Activated naive CD4-positive, alpha-beta T cell treated with anti-CD3 and anti-CD28 coated beads, Interleukin-2, amount 50 U/mL, for 16 hours (primary cell): ENCODE data around the gene ABHD10.

Source experiments
- DNase-seq: peaks from one replicate; pipeline ENCODE4 v3.0.0-alpha.2; 2020

ABHD10 gene

GRCh38 chr3:111967068-111967467, 11.8 kb upstream of the ABHD10 start:
- no peak for DNase-seq

GRCh38 chr3:111967651-111968274, 11.1 kb upstream of the ABHD10 start:
- peak; percentile 80 for DNase-seq

DNA sequence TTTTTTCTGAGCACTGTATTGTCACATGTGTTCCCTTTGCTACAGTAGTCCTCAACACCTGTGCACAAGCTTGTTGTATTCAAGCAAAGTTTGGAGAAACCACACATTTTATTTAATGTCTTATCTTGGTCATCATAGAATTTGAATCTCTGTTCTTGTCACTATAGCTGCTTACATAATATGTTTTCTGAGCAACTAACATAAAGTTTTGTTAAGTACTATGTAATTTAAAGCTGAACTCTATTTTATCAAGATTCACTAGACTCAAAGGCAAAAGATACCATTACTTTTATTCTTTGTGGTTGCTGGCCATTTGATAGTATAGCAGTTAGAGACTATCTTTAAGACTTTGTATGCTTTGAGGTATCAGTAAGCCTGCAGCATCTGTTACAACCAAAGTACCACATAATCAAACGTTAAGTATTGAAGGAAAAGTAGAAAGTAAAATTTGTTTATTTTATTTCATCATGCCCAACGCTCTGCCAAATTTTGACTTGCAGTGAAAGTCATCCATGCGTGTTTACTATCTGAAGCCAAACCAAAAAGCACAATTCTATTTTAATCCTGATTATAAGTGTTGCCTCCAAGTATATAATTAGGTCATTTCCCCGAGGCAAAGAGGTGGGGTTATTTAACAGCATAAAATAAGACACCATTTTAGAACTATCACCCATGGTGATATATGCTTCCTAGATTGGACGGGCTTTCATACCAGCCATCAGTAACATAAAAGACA, 10.3 kb upstream of the ABHD10 start:
- DNase-seq, result no peak

- no peak for DNase-seq
Measured at GRCh38 chr3:111970376-111970775, 8.4 kb upstream of the ABHD10 start.

DNA sequence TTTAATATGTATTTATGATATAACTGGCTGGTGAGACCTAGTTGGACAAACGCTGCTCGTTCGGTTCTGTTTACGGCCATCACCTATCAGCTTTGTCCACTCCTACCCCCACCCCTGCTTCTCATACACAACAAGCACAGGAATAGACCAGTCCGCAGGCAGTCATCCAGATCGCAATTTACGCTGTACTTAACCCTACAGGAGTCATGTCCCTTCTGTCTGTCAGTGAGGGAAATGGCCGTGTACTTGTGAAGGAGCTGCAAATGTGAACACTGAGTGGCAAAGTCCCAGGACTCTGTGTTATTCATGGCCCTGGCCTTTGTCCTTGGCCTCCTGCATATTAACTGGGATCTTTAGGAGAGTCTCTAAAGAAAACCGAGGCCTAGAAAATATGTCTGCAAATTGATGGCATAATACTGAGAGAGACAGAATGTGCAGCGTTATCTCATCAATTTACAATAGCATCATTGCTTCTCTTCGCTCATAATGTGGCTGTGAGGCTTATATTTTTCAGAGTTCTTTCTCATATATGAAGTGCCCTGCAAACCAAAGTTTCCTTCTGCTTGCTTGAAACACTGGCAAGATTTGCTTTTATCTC, 7.2 kb upstream of the ABHD10 start:
- no peak for DNase-seq

GRCh38 chr3:111972891-111973290, 5.9 kb upstream of the ABHD10 start:
- no peak for DNase-seq

- DNase-seq, result no peak
Measured at GRCh38 chr3:111975131-111975530, 3.7 kb upstream of the ABHD10 start.

- no peak for DNase-seq
Measured at GRCh38 chr3:111976254-111976653, 2.6 kb upstream of the ABHD10 start.

GRCh38 chr3:111979434-111980038, 710 bp downstream of the ABHD10 start:
- no peak for DNase-seq

DNA sequence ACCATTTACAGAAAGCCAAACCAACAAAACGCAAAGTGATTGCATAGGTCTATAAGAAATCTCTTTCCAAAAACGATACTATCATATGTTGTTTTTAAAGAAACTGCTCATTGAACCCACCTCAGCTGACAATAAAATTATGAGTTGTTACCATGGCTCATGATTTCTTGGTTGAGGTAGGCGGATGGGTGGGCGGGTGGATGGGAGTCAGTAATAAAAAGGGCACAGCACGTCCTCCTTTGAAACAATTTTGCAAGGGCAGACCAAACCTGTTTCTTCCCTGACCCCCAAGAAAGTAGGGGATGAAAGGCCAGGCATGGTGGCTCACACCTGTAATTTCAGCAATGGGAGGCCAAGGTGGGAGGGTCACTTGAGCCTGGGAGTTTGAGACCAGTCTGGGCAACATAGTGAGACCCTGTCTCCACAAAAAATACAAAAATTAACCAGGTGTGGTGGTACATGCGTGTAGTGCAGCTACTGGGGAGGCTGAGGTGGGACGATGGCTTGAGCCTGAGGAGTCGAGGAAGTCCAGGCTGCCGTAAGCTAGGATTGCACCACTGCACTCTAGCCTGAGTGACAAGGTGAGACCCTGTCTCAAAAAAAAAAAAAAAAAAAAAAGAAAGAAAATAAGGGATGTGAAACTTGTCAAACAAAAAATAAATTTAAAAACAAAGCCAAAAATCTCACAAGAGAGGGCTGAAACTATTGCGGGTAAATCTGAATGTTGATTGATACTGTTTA, 2.1 kb downstream of the ABHD10 start:
- peak; percentile 59 for DNase-seq

- no peak for DNase-seq
Measured at GRCh38 chr3:111981457-111981763, 2.6 kb downstream of the ABHD10 start.

DNA sequence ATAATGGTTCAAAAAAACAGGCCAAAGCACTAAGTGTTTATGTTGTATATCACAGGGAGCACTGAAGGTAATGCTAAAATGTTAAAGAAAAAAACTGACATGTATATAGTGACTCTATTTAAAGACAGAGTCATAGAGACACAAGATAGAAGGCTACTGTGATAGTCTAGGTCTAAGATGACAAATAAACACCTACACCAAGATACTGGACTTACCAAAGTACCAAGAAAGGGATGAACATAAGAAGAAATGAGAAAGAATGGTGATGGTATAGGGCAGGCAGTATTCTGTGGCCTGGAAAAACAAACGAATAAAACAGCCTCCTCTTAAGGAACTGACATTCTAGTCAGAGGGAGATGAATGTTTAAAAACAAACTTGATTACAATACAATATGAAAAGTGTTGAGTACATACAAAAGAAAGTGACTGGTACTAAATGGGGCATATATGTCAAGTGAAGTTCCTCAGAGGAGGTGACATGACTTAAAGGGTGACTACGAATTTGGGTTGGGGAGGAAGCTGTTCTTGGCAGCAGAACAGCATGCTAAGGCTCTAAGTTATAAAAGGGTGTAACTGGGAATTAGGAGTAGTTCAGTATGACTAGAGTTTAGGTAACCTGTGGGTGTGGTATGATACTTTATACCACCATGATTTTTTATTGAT, 5.9 kb downstream of the ABHD10 start:
- DNase-seq, result no peak

DNA sequence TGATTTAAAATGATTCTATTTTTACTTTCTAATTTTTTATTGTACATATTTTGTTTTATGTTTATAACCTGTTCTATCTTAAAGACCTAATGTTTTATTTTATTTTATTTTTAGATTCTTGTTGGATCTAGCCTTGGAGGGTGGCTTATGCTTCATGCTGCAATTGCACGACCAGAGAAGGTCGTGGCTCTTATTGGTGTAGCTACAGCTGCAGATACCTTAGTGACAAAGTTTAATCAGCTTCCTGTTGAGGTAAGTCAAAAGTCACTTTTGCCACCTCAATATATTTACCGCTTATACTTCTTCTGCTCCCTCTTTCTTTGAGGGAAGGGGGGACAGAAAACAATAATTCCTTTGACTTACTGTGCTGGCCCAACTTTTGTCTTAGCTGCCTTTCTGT, 8.0 kb downstream of the ABHD10 start:
- DNase-seq, result no peak

GRCh38 chr3:111989061-111989678, 10.3 kb downstream of the ABHD10 start:
- DNase-seq, result no peak

DNA sequence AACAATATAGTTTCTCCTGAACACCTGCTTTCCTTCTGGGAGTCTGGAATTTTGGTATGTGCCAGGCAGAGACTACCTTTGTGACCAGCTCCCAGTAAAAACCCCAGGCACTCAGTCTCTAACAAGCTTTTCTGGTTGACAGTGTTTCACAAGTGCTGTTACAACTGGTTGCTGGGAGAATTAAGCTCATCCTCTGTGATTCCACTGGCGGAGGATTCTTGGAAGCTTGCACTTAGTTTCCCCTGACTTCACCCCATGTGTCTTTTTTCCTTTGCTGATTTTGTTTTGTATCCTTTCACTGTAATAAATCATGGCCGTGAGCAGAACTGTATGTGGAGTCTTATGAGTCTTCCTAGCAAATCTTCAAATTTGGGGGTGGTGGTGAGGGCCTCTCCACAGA, 14.2 kb downstream of the ABHD10 start:
- DNase-seq, result no peak

DNA sequence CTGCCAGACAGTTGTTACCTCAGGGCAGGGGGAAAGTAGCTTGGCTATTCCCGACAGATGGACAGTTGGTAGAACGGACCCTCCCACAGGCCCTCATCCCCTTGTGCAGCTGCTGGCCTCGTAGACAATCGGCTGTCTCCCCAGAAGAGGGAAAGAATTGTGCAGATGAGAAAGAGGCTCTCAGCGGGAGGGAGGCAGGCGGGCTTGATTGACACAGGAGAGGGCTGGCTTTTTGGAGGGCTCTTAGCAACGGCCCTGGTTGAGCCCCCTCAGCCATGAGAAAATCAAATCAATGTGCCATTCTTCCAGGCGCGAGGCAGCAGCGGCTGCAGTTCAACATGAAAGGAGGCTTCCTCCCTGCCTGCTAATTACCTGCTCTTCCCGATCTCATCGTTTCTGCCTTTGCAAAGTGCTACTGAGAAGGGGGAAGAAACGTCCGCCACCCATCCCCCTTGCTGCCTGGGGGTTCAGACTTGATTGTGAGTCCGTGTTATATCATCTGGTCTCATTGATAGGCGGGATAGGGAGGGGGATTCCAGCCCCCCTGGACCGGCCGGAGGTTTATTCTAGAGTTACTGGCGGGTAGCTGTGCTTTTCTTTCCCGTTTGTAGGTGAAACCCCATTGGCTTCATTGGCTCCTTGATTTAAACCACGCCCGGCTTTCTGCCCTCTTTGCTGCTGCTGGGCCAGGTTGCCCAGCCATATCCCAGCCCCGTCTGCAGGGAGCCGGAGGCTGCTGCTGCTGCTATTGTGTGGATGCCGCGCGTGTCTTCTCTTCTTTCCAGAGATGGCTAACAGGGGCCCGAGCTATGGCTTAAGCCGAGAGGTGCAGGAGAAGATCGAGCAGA, 20.0 kb downstream of the ABHD10 start, which contains the start of gene TAGLN3:
TSS of gene TAGLN3 (plus strand) at position 287 of the 848 bp plus-strand sequence. CDS start at position 788, 501 bp downstream.
- DNase-seq, result peak; percentile 12

GRCh38 chr3:111999484-112000324, 20.9 kb downstream of the ABHD10 start:
- no peak for DNase-seq

DNA sequence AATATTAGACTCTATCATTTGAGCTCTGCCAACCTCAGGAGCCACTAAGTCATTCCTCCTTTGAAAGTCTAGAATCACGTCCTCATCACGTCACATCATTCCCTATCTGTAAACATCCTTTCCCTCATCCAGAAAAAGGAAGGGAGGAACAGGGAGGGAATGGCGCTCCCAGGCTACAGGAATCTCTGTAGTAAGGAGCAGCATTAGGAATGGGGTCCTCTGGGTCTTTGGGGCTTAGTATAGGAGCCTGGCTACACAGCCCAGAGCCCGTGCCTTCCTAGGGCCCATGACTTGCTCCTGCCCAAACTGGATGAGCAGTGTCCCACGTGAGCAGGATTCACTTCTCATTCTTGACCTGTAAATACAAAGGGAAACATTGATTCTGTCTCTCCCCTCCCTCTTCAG, 21.5 kb downstream of the ABHD10 start:
- no peak for DNase-seq

GRCh38 chr3:112000966-112001365, 22.1 kb downstream of the ABHD10 start:
- no peak for DNase-seq

- no peak for DNase-seq
Measured at GRCh38 chr3:112001526-112001925, 22.7 kb downstream of the ABHD10 start.
